Gastroesophageal sphincter (tissue), 4 donors: ENCODE data around the gene GABRG3. TPM values are rescaled to one million over a fixed set of nuclear protein-coding genes. Genes with fewer than 3 reads are reported as not detected.

Experiments used
- ATAC-seq: fragments of 150-250 bp; one replicate; pipeline ENCODE4 v1.9.1; 2016; ENCODE audit warnings: mild to moderate bottlenecking, moderate library complexity
- H3K27ac ChIP-seq, 4 donors: fragments of 200-600 bp; sonication (generic) in 3 of 4; 1 replicate in 3 of 4; 2 replicates in 1 of 4; pipeline ENCODE4 v1.5.1; 2016 to 2019
- H3K27me3 ChIP-seq: fragments of 200-600 bp; sonication (generic); one replicate; pipeline ENCODE4 v1.5.1; 2019
- H3K36me3 ChIP-seq, 2 donors: fragments of 200-600 bp; sonication (generic); one replicate each; pipeline ENCODE4 v1.5.1; 2019; ENCODE audit warnings: control low read depth in 1 of 2
- H3K4me1 ChIP-seq, 3 donors: fragments of 200-600 bp; sonication (generic); 1 replicate in 2 of 3; 2 replicates in 1 of 3; pipeline ENCODE4 v1.5.1; 2016 to 2019; ENCODE audit warnings: control low read depth in 2 of 3
- H3K4me3 ChIP-seq, 2 donors: fragments of 200-600 bp; sonication (generic); one replicate each; pipeline ENCODE4 v1.5.1; 2019; ENCODE audit warnings: mild to moderate bottlenecking in 1 of 2, moderate library complexity in 1 of 2
- H3K9me3 ChIP-seq, 3 donors: fragments of 200-600 bp; sonication (generic); one replicate each; pipeline ENCODE4 v1.5.1; 2017 to 2019; ENCODE audit warnings: control low read depth in 2 of 3
- EP300 ChIP-seq: sonication (generic); formaldehyde crosslinking; IDR thresholded peaks from one replicate; pipeline ENCODE4 v1.6.1; 2017; ENCODE audit warnings: antibody characterized with exemption, mild to moderate bottlenecking
- POLR2A ChIP-seq, 2 donors: fragments of 450-650 bp; IDR thresholded peaks; one replicate each; pipeline ENCODE4 v1.6.1; 2017; ENCODE audit warnings: antibody characterized with exemption in 2 of 2, mild to moderate bottlenecking in 2 of 2, moderate library complexity in 1 of 2
- POLR2AphosphoS5 ChIP-seq: sonication (generic); formaldehyde crosslinking; IDR thresholded peaks from one replicate; pipeline ENCODE4 v1.6.1; 2017; ENCODE audit warnings: antibody characterized with exemption
- WGBS, 2 donors: methylation state at CpG; one replicate each; pipeline ENCODE4 v1.1.5; 2018; ENCODE audit warnings: low coverage in 1 of 2; 5-methylcytosine and 5-hydroxymethylcytosine counted together
- small RNA-seq, 4 donors: library from RNA; depleted of rRNA; stranded (forward); fragments of <200 nt; gene quantifications; one replicate each; pipeline ENCODE3, GENCODE V24; 2016
- total RNA-seq, 4 donors: library from RNA; depleted of rRNA; stranded (reverse); fragments of >200 nt; gene quantifications; one replicate each; pipeline ENCODE4 v1.1.0, GENCODE V29; 2016
- TF ChIP-seq, protein P1 (sequence below), 4 experiments: fragments of 200-600 bp in 2 of 4; fragments of 450-650 bp in 2 of 4; sonication (generic) in 1 of 4; IDR thresholded peaks; one replicate each; pipeline ENCODE4 v1.5.1; 2017 to 2019; ENCODE audit warnings: antibody characterized with exemption in 4 of 4, mild to moderate bottlenecking in 2 of 4, moderate library complexity in 2 of 4

GABRG3 gene
- total RNA-seq, 4 donors from 2014 or later, result under 0.01 to 0.04 TPM; not detected in 2

GRCh38 chr15:27589260-27589659, 618.3 kb downstream of the GABRG3 start:
- Histone ChIP-seq H3K27ac (no peak overlapping the region), H3K4me3 (no peak overlapping the region), H3K4me1 (no peaks in the 10 kb centered on the region), H3K27me3 (peaks cover 31% of the 10 kb centered on the region), H3K9me3 (peaks cover 0 to 2% (median 0%) of the 10 kb centered on the region in 3 donors), H3K36me3 (no peaks in the 10 kb centered on the region)
- no peak for TF ChIP-seq POLR2A (IDR thresholded peaks at IDR 0.05)
- no peak for TF ChIP-seq EP300
- TF ChIP-seq POLR2AphosphoS5, result no peak
- TF ChIP-seq, protein P1, sequence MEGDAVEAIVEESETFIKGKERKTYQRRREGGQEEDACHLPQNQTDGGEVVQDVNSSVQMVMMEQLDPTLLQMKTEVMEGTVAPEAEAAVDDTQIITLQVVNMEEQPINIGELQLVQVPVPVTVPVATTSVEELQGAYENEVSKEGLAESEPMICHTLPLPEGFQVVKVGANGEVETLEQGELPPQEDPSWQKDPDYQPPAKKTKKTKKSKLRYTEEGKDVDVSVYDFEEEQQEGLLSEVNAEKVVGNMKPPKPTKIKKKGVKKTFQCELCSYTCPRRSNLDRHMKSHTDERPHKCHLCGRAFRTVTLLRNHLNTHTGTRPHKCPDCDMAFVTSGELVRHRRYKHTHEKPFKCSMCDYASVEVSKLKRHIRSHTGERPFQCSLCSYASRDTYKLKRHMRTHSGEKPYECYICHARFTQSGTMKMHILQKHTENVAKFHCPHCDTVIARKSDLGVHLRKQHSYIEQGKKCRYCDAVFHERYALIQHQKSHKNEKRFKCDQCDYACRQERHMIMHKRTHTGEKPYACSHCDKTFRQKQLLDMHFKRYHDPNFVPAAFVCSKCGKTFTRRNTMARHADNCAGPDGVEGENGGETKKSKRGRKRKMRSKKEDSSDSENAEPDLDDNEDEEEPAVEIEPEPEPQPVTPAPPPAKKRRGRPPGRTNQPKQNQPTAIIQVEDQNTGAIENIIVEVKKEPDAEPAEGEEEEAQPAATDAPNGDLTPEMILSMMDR (IDR thresholded peaks at IDR 0.05), result no peak
- ATAC-seq, result no peak
- WGBS, 2 donors, result 60 to 74% methylated on average over 1 to 3 of the region's 9 CpGs

- Histone ChIP-seq H3K27me3 (peaks cover 31% of the 10 kb centered on the region), H3K36me3 (no peaks in the 10 kb centered on the region), H3K4me1 (no peaks in the 10 kb centered on the region), H3K9me3 (peaks cover 0 to 6% (median 0%) of the 10 kb centered on the region in 3 donors), H3K4me3 (no peak overlapping the region), H3K27ac (no peak overlapping the region)
- 84 to 100% methylated on average over 1 of the region's 1 CpG for WGBS, 2 donors
- ATAC-seq, result no peak
- TF ChIP-seq POLR2AphosphoS5 (no peak), EP300 (no peak), POLR2A (IDR thresholded peaks at IDR 0.05) (no peak)
- TF ChIP-seq, protein P1 (IDR thresholded peaks at IDR 0.05), result no peak
These were observed 618.8 kb downstream of the GABRG3 start for GRCh38 chr15:27589782-27590181.

Small RNA genes within 50 kb of the gene (small RNA-seq; reads per million reads assigned to genes)
- gene RNA5SP391 (0 reads per million in 4 donors), gene SERPINE4P (0 reads per million in 4 donors)

Other genes with a start within 250 kb of the GABRG3 start
- gene GABRB3, start 198.1 kb upstream of the GABRG3 start, total RNA-seq, result 1 to 10 TPM; 2.4 to 4.3 (median 3.6) TPM
- gene GABRA5, start 104.1 kb upstream of the GABRG3 start, total RNA-seq, result 100 to 1,000 TPM in 1 of 4 donors, 10 to 100 TPM in 1, 1 to 10 TPM in 2; 2.4 to 151 (median 33.7) TPM